SH-SY5Y (cell line): Measurements from ENCODE around the gene SPIRE2.

Experiments used
- GATA2 ChIP-seq: IDR thresholded peaks from 2 replicates; pipeline ENCODE4 v1.6.1; 2011; ENCODE audit warnings: mild to moderate bottlenecking, low read depth, low read length
- GATA3 ChIP-seq: IDR thresholded peaks from 2 replicates; pipeline ENCODE4 v1.6.1; 2011; ENCODE audit warnings: low read depth, mild to moderate bottlenecking, low read length, moderate library complexity

DNA sequence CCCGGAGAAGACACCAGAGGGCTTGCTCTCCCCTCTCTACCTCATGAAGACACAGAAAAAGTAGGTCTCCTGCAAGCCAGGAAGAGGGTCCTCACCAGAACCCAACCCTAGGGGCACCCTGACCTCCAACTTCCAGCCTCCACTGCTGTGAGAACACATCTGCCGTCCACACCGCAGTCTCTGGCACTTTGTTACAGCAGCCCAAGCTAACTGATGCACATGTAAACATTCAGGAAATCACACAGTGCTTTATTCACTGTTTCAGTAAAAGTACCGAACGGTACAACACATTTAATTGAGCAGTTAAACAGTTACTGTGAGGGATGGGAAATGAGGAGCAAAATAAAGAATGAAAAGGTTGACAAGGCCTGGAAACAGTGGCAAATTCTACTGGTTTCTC is 30.1 kb upstream of the SPIRE2 start:
- TF ChIP-seq GATA3: no peak
- no peak for TF ChIP-seq GATA2
